Thyroid gland (tissue), 4 donors: ENCODE results near the gene IQGAP1.

Experiments
- POLR2A ChIP-seq, 2 donors: fragments of 450-650 bp; IDR thresholded peaks; one replicate each; pipeline ENCODE4 v1.6.1; 2017; ENCODE audit warnings: antibody characterized with exemption in 2 of 2, mild to moderate bottlenecking in 2 of 2, moderate library complexity in 1 of 2
- TF ChIP-seq, protein P1 (sequence below), 6 experiments: fragments of 200-600 bp in 3 of 6; fragments of 450-650 bp in 3 of 6; sonication (generic) in 3 of 6; IDR thresholded peaks; one replicate each; pipeline ENCODE4 v1.5.1; 2016 to 2019; ENCODE audit warnings: antibody characterized with exemption in 6 of 6, mild to moderate bottlenecking in 2 of 6, inconsistent platforms in 1 of 6, moderate library complexity in 1 of 6

DNA sequence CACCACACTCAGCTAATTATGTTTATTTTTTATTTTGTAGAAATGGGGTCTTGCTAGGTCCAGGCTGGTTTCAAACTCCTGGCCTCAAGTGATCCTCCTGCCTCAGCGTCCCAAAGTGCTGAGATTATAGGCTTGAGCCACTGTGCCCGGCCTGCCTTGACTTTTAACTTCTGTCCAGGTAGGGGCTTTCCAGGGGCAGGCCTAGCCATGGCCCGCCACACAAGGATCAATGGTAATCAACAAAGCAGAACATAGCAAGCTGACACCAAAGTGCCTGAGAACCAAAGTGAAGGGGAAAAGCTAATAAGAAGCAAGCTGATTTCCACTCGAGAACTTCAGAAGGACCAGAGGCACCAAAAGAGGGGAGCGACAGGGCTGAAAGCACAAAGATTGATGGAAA is 132.3 kb downstream of the IQGAP1 start:
- TF ChIP-seq, protein P1, sequence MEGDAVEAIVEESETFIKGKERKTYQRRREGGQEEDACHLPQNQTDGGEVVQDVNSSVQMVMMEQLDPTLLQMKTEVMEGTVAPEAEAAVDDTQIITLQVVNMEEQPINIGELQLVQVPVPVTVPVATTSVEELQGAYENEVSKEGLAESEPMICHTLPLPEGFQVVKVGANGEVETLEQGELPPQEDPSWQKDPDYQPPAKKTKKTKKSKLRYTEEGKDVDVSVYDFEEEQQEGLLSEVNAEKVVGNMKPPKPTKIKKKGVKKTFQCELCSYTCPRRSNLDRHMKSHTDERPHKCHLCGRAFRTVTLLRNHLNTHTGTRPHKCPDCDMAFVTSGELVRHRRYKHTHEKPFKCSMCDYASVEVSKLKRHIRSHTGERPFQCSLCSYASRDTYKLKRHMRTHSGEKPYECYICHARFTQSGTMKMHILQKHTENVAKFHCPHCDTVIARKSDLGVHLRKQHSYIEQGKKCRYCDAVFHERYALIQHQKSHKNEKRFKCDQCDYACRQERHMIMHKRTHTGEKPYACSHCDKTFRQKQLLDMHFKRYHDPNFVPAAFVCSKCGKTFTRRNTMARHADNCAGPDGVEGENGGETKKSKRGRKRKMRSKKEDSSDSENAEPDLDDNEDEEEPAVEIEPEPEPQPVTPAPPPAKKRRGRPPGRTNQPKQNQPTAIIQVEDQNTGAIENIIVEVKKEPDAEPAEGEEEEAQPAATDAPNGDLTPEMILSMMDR (IDR thresholded peaks at IDR 0.05) = no peak
- TF ChIP-seq POLR2A (IDR thresholded peaks at IDR 0.05) = no peak
